Measurements from ENCODE around the gene VPS13D. TPM values are rescaled to one million over a fixed set of nuclear protein-coding genes. Genes with fewer than 3 reads are reported as not detected.
A peak's percentile ranks its signal among the peaks of the same experiment; 100 is the strongest.

VPS13D gene
- total RNA-seq, 6 experiments from 2014 or later, result 25.9 to 36.9 (median 30.8) TPM

GRCh38 chr1:12477314-12477713 lies 247.5 kb downstream of the VPS13D start:
- Histone ChIP-seq H3K36me3 (no peaks in the 10 kb centered on the region), H3K4me1 (peaks cover 0 to 82% (median 42%) of the 10 kb centered on the region in 4 donors), H3K4me3 (no peak overlapping the region), H3K9me3 (no peaks in the 10 kb centered on the region), H3K27me3 (no peaks in the 10 kb centered on the region), H3K27ac (peak overlapping the region; percentile 48 to 85 (median 64))
- WGBS (ENCODE audit: insufficient coverage, low coverage, low lambda C conversion rate, missing lambda C conversion rate), result 95% methylated on average over 5 of the region's 5 CpGs
- DNase-seq (no peak), ATAC-seq (no peak)
- intact Hi-C loops (cut with DNase I), result loop anchor here in 1 of 2 donors (5.0 kb wide), 1 partner anchor 140 kb away; the partner anchor contains the start of gene DHRS3
- TF ChIP-seq POLR2A (IDR thresholded peaks at IDR 0.05) (no peak), CTCF (IDR thresholded peaks at IDR 0.05) (no peak)

- intact Hi-C loops (cut with DNase I), result loop anchor here in 1 of 2 donors (5.0 kb wide), 1 partner anchor 139 kb away; the partner anchor contains the start of gene DHRS3
- peaks cover 0 to 80% (median 42%) of the 10 kb centered on the region in 4 donors for H3K4me1 ChIP-seq
- H3K27ac ChIP-seq, result peak overlapping the region; percentile 48 to 85 (median 64)
- peak overlapping the region in 1 of 3 donors; percentile 8 for H3K4me3 ChIP-seq
- H3K9me3 ChIP-seq, result no peaks in the 10 kb centered on the region
- ATAC-seq (peak; percentile 81 to 91 (median 86)), DNase-seq (peak; percentile 87 to 93 (median 88))
- no peaks in the 10 kb centered on the region for H3K36me3 ChIP-seq
- no peaks in the 10 kb centered on the region for H3K27me3 ChIP-seq
- TF ChIP-seq CTCF (IDR thresholded peaks at IDR 0.05) (no peak), POLR2A (IDR thresholded peaks at IDR 0.05) (no peak)
- 6% methylated on average over 18 of the region's 19 CpGs for WGBS (ENCODE audit: insufficient coverage, low coverage, low lambda C conversion rate, missing lambda C conversion rate)
Measured at GRCh38 chr1:12477936-12478611, 248.2 kb downstream of the VPS13D start.

- H3K27ac ChIP-seq, result peak overlapping the region; percentile 48 to 85 (median 64)
- no peaks in the 10 kb centered on the region for H3K27me3 ChIP-seq
- no peak for TF ChIP-seq POLR2A (IDR thresholded peaks at IDR 0.05)
- no peak for TF ChIP-seq CTCF (IDR thresholded peaks at IDR 0.05)
- no peaks in the 10 kb centered on the region for H3K9me3 ChIP-seq
- H3K36me3 ChIP-seq, result no peaks in the 10 kb centered on the region
- ATAC-seq (no peak), DNase-seq (no peak)
- peak overlapping the region in 1 of 3 donors; percentile 8 for H3K4me3 ChIP-seq
- peaks cover 0 to 75% (median 40%) of the 10 kb centered on the region in 4 donors for H3K4me1 ChIP-seq
- intact Hi-C loops (cut with DNase I), result loop anchor here in 1 of 2 donors (5.0 kb wide), 1 partner anchor 139 kb away; the partner anchor contains the start of gene DHRS3
- 39% methylated on average over 8 of the region's 11 CpGs for WGBS (ENCODE audit: insufficient coverage, low coverage, low lambda C conversion rate, missing lambda C conversion rate)
Measured at GRCh38 chr1:12478612-12478985, 248.8 kb downstream of the VPS13D start.

GRCh38 chr1:12479311-12479710 lies 249.5 kb downstream of the VPS13D start:
- Histone ChIP-seq H3K9me3 (no peaks in the 10 kb centered on the region), H3K36me3 (no peaks in the 10 kb centered on the region), H3K4me1 (peaks cover 0 to 67% (median 37%) of the 10 kb centered on the region in 4 donors), H3K27ac (peak overlapping the region in 2 of 3 donors; percentile 48 to 85), H3K27me3 (no peaks in the 10 kb centered on the region), H3K4me3 (no peak overlapping the region)
- intact Hi-C loops (cut with DNase I), result loop anchor here in 1 of 2 donors (5.0 kb wide), 1 partner anchor 138 kb away; the partner anchor contains the start of gene DHRS3
- DNase-seq (no peak), ATAC-seq (no peak)
- WGBS (ENCODE audit: insufficient coverage, low coverage, low lambda C conversion rate, missing lambda C conversion rate), result 90% methylated on average over 5 of the region's 6 CpGs
- TF ChIP-seq POLR2A (IDR thresholded peaks at IDR 0.05) (no peak), CTCF (IDR thresholded peaks at IDR 0.05) (no peak)

Data from right lobe of liver (tissue), 6 donors.